HG03175 (cell line): ENCODE measurements around the gene MAP3K9.

ENCODE experiments used
- ATAC-seq: cut with Tn5 transposase; IDR thresholded peaks from one replicate; pipeline ENCODE4 v1.9.1; 2021; ENCODE audit warnings: mild to moderate bottlenecking, moderate library complexity; ENCODE audit not compliant: unreplicated experiment

MAP3K9 gene

GRCh38 chr14:70702161-70702560 lies 107.2 kb downstream of the MAP3K9 start:
- no peak for ATAC-seq

- no peak for ATAC-seq
These were observed 107.7 kb downstream of the MAP3K9 start for GRCh38 chr14:70701610-70702009.

GRCh38 chr14:70700955-70701585 lies 108.2 kb downstream of the MAP3K9 start:
- no peak for ATAC-seq

DNA sequence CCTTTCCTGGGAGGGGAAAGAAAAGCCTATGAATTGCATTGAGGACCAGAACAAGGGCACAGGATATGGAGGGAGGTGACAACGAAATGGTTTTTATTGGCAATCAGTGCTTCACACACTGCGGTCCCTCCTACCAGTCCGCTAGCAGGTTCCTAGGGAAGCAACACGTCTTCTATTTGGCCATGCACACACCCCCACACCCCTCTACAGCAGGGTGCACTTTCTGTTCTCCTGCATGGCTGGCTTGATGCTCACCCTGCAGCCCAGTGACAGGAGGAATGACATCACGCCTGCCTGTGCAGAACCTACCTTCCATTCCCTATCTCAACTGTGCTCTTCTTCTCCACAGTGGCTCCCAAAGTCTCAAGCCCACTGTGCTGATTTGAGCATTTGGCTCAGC lies 109.7 kb downstream of the MAP3K9 start:
- no peak for ATAC-seq

DNA sequence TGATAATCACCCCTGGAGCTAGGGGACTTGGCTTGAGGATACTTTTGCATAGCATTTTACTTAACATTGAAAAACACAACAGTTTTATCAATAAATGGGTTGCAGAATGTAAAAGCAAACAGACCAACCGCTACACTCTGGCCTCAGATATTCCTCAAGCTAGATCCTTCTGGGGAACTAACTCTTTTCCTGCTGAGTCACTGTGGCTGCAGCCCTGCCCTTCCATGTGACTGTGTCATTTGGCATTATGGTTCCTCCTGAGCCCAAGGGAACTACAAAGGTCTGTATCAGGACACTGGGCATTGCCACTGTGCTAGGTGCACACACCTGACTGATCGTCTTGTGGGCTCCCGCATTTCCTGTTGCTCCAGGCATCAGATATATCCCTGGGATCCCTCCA lies 111.0 kb downstream of the MAP3K9 start:
- no peak for ATAC-seq

- ATAC-seq = no peak
These were observed 111.6 kb downstream of the MAP3K9 start for GRCh38 chr14:70697701-70698100.

DNA sequence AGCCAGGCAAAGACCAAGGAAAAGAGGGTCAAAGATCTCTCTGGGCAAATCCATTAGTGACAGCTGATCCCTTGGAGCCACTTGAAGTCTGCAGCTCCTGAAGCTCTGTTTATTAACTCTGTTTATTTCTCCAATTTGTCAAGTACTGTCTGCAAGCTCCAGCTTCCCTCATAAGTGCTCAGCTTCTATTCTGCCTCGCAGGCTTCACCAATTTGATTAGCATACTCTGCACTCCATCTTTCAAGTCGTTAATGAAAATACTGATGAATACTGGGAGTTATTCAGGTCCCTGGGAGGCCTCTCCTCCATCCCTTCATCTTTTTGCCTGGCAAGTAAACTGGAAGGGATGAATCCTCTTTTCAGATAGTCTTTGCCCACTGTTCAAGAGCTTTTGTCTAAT lies 113.3 kb downstream of the MAP3K9 start:
- no peak for ATAC-seq

- no peak for ATAC-seq
These were observed 117.1 kb downstream of the MAP3K9 start for GRCh38 chr14:70692210-70692609.

GRCh38 chr14:70685474-70686197 lies 123.7 kb downstream of the MAP3K9 start:
- ATAC-seq = no peak

- ATAC-seq = no peak
These were observed 125.3 kb downstream of the MAP3K9 start for GRCh38 chr14:70683983-70684382.

GRCh38 chr14:70680748-70681147 lies 128.6 kb downstream of the MAP3K9 start:
- peak; percentile 67 for ATAC-seq

- no peak for ATAC-seq
These were observed 132.0 kb downstream of the MAP3K9 start for GRCh38 chr14:70677341-70677740.
